Endothelial cell of umbilical vein (primary cell): ENCODE data around the gene MC3R. TPM values are rescaled to one million over a fixed set of nuclear protein-coding genes. Genes with fewer than 3 reads are reported as not detected.
"Not testable (repeated sequence)": the region's sequence is repeated elsewhere in the genome, so short reads cannot be mapped to it uniquely, and the experiment has no call there.

ENCODE experiments used
- BruUV-seq: library from RNA; stranded (reverse); fragments of 400-500 nt; replicated peaks from 2 replicates; lab custom pipeline; 2021; lab: Mats Ljungman, UMichigan
- CTCF ChIA-PET: fragments of 300-600, 350-600 bp; sonication (Branson Sonifier 250); formaldehyde crosslinking; loops from one replicate; lab custom pipeline; 2021; ENCODE audit warnings: antibody characterized with exemption, inconsistent platforms; lab: Charles Lee
- POLR2A ChIA-PET: fragments of 300-600, 350-600 bp; sonication (Branson Sonifier 250); formaldehyde crosslinking; loops from one replicate; lab custom pipeline; 2021; ENCODE audit warnings: antibody characterized with exemption, inconsistent platforms; lab: Charles Lee
- DNase-seq: peaks from one replicate; pipeline ENCODE4 v3.0.0-alpha.2; 2011; ENCODE audit warnings: low read depth, low spot score
- FAIRE-seq: peaks from 2 replicates; lab custom pipeline; 2011; peaks lifted over from hg19 to GRCh38; lab: Jason Lieb, UNC
- H2AFZ ChIP-seq: 2 replicates; pipeline ENCODE4 v1.6.0; 2012; ENCODE audit warnings: low read depth, low read length, control low read depth, inconsistent platforms
- H3K27ac ChIP-seq: 2 replicates; pipeline ENCODE4 v1.5.1; 2011; ENCODE audit warnings: low read depth, mild to moderate bottlenecking, control low read depth, low read length, moderate library complexity; ENCODE audit not compliant: insufficient read depth
- H3K27me3 ChIP-seq, 2 experiments: 2 replicates each; pipeline versions ENCODE4 v1.6.0 to v1.6.1; 2011; ENCODE audit warnings: low read length in 2 of 2, mixed read lengths in 1 of 2; ENCODE audit not compliant: control insufficient read depth in 2 of 2, insufficient read depth in 2 of 2
- H3K36me3 ChIP-seq, 2 experiments: 2 replicates in 1 of 2; 3 replicates in 1 of 2; pipeline ENCODE4 v1.5.1; 2011; ENCODE audit warnings: low read length in 2 of 2, mild to moderate bottlenecking in 1 of 2, moderate library complexity in 1 of 2; ENCODE audit not compliant: control insufficient read depth in 2 of 2, insufficient read depth in 2 of 2; ENCODE audit errors: extremely low read depth in 1 of 2
- H3K4me1 ChIP-seq: 3 replicates; pipeline ENCODE4 v1.5.1; 2011; ENCODE audit warnings: mild to moderate bottlenecking, low read length; ENCODE audit not compliant: control insufficient read depth, insufficient read depth; ENCODE audit errors: extremely low read depth
- H3K4me2 ChIP-seq: 2 replicates; pipeline ENCODE4 v1.6.1; 2011; ENCODE audit warnings: low read length, control low read depth, mixed read lengths; ENCODE audit not compliant: insufficient read depth
- H3K4me3 ChIP-seq, 3 experiments: fragments of 200-600 bp in 1 of 3; sonication (generic), shearing (Covaris generic) in 1 of 3; replicated peaks in 1 of 3; 2 replicates each; pipeline ENCODE4 v1.5.1; 2011 to 2016; ENCODE audit warnings: control low read depth in 3 of 3, low read length in 3 of 3, mild to moderate bottlenecking in 2 of 3, inconsistent platforms in 1 of 3, low read depth in 1 of 3, moderate library complexity in 1 of 3; ENCODE audit not compliant: insufficient read depth in 1 of 3
- H3K79me2 ChIP-seq: 2 replicates; pipeline ENCODE4 v1.6.0; 2012; ENCODE audit warnings: low read length, inconsistent platforms; ENCODE audit not compliant: control insufficient read depth, insufficient read depth
- H3K9ac ChIP-seq: replicated peaks from 2 replicates; pipeline ENCODE3; 2011; ENCODE audit warnings: low read length, control low read depth; ENCODE audit not compliant: insufficient read depth; ENCODE audit errors: extremely low read depth
- H3K9me1 ChIP-seq: replicated peaks from 3 replicates; pipeline ENCODE4 v1.6.0; 2011; ENCODE audit warnings: mild to moderate bottlenecking, low read length; ENCODE audit not compliant: control insufficient read depth, insufficient read depth; ENCODE audit errors: extremely low read depth
- H3K9me3 ChIP-seq: replicated peaks from 2 replicates; pipeline ENCODE4 v1.5.1; 2012; ENCODE audit warnings: low read length, inconsistent platforms; ENCODE audit not compliant: control insufficient read depth, insufficient read depth
- H4K20me1 ChIP-seq: replicated peaks from 2 replicates; pipeline ENCODE3; 2011; ENCODE audit warnings: mild to moderate bottlenecking, low read length; ENCODE audit not compliant: control insufficient read depth, insufficient read depth; ENCODE audit errors: extremely low read depth
- CTCF ChIP-seq, 2 donors: IDR thresholded peaks; 1 replicate in 1 of 2; 2 replicates in 1 of 2; pipeline ENCODE4 v1.5.1; 2011; ENCODE audit warnings: low read length in 2 of 2, mild to moderate bottlenecking in 2 of 2, moderate library complexity in 2 of 2, control low read depth in 1 of 2, inconsistent platforms in 1 of 2, low read depth in 1 of 2; ENCODE audit not compliant: insufficient read depth in 1 of 2; ENCODE audit errors: extremely low read depth in 1 of 2
- EZH2 ChIP-seq: IDR thresholded peaks from 2 replicates; pipeline ENCODE4 v1.6.1; 2012; ENCODE audit warnings: borderline replicate concordance, low read depth, mild to moderate bottlenecking, moderate library complexity, low read length, inconsistent platforms; ENCODE audit not compliant: severe bottlenecking
- FOS ChIP-seq: IDR thresholded peaks from 2 replicates; pipeline ENCODE4 v1.6.1; 2011; ENCODE audit warnings: mild to moderate bottlenecking, low read length, moderate library complexity, borderline replicate concordance; ENCODE audit not compliant: insufficient read depth
- GATA2 ChIP-seq: IDR thresholded peaks from 2 replicates; pipeline ENCODE4 v1.7.0; 2011; ENCODE audit warnings: low read depth, mild to moderate bottlenecking, moderate library complexity, mixed read lengths, low read length; ENCODE audit not compliant: insufficient read length, insufficient read depth
- JUN ChIP-seq: IDR thresholded peaks from 2 replicates; pipeline ENCODE4 v1.6.1; 2011; ENCODE audit warnings: borderline replicate concordance, low read depth; ENCODE audit not compliant: insufficient read length, insufficient read depth
- MYC ChIP-seq: IDR thresholded peaks from one replicate; pipeline ENCODE4 v1.6.1; 2011; ENCODE audit warnings: mild to moderate bottlenecking, low read depth, low read length
- POLR2A ChIP-seq: IDR thresholded peaks from 2 replicates; pipeline ENCODE4 v1.6.1; 2012; ENCODE audit warnings: low read depth, mild to moderate bottlenecking, control low read depth, low read length
- POLR2AphosphoS5 ChIP-seq: IDR thresholded peaks from 2 replicates; pipeline ENCODE4 v1.6.1; 2012; ENCODE audit warnings: low read depth, mild to moderate bottlenecking, control low read depth, low read length, moderate library complexity; ENCODE audit not compliant: insufficient read depth
- dilution Hi-C: fragments of 300-500 bp; cut with MboI; formaldehyde crosslinking; loops from one replicate; pipeline ENCODE4 v1.15.0; 2019; ENCODE audit warnings: low sequenced_read_pairs; ENCODE audit not compliant: extremely low pct_ligation_motif_present
- intact Hi-C: fragments of 100-400 bp; cut with micrococcal nuclease; formaldehyde crosslinking; loops from one replicate; pipeline ENCODE4 v1.10.0; 2022
- polyA plus RNA-seq, 4 experiments: library from polyadenylated mRNA; depleted of rRNA in 3 of 4; stranded (reverse) in 3 of 4; unstranded in 1 of 4; fragments of >200 nt; gene quantifications; 2 replicates each; pipeline versions ENCODE4 v1.2.1 to v1.2.3, GENCODE V29; 2011 to 2012; ENCODE audit warnings: missing spikeins in 1 of 4
- total RNA-seq: library from RNA; stranded (reverse); gene quantifications from 2 replicates; pipeline ENCODE4 v1.2.3, GENCODE V29; 2021
- TF ChIP-seq, protein P1 (sequence below): IDR thresholded peaks from 2 replicates; pipeline ENCODE4 v1.6.1; 2011; ENCODE audit not compliant: insufficient read depth, insufficient read length

The MC3R gene
- total and polyA plus RNA-seq, 2 donors (not counting 3 experiments of a cell fraction or from before 2014, with no cell fraction given) = not detected

DNA sequence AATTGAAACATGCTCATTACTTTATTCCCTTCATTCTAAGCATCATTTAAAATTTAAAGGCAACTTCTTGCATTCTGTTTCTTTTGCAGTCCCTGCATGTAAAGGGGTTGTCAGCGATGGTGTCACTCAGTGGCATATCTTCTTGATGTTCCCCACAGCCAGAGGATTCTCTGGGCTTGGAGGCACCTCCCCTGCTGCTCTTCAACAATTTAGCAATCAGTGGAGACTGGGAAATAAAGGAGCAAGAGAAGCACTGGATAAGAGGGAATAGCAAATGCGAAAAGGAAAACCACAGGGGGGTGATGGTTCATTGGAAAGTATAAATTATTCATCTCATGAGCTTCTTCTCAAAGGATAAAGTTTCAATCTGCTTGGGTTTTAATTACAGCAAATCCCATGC is 30.7 kb upstream of the MC3R start:
- Histone ChIP-seq H3K4me3 (no peak overlapping the region), H3K4me2 (no peak overlapping the region), H3K9me1 (no peaks in the 10 kb centered on the region), H2AFZ (no peak overlapping the region), H3K27me3 (no peaks in the 10 kb centered on the region), H3K36me3 (no peaks in the 10 kb centered on the region), H3K4me1 (no peaks in the 10 kb centered on the region), H3K27ac (no peak overlapping the region), H4K20me1 (no peaks in the 10 kb centered on the region), H3K79me2 (no peaks in the 10 kb centered on the region), H3K9ac (no peak overlapping the region), H3K9me3 (peaks cover 2% of the 10 kb centered on the region)
- no TSS peak for BruUV-seq
- dilution Hi-C loops (no loop called here), intact Hi-C loops (no loop called here)
- TF ChIP-seq EZH2 (no peak), FOS (no peak), POLR2A (no peak), JUN (no peak), MYC (no peak), POLR2AphosphoS5 (no peak), GATA2 (no peak), CTCF (IDR thresholded peaks at IDR 0.05; ENCODE audit: extremely low read depth in 1 of 2, insufficient read depth in 1 of 2, low read depth in 1 of 2, low read length in 2 of 2) (no peak)
- TF ChIP-seq, protein P1, sequence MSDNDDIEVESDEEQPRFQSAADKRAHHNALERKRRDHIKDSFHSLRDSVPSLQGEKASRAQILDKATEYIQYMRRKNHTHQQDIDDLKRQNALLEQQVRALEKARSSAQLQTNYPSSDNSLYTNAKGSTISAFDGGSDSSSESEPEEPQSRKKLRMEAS = no peak
- FAIRE-seq (no peak), DNase-seq (no peak)
- ChIA-PET POLR2A (no interaction called here), CTCF (no interaction called here)

- H2AFZ ChIP-seq, intact Hi-C loops, H3K27ac ChIP-seq, H3K9ac ChIP-seq, H3K4me3 ChIP-seq, DNase-seq, H3K4me1 ChIP-seq, POLR2A ChIA-PET, H3K27me3 ChIP-seq, H3K9me1 ChIP-seq, FAIRE-seq, H3K4me2 ChIP-seq, H4K20me1 ChIP-seq, dilution Hi-C loops, BruUV-seq, H3K79me2 ChIP-seq, H3K9me3 ChIP-seq, H3K36me3 ChIP-seq, CTCF ChIA-PET: not testable (repeated sequence)
Measured at GRCh38 chr20:56221186-56221585, 27.3 kb upstream of the MC3R start.
